ENCODE results near the gene OR5T3. TPM values are rescaled to one million over a fixed set of nuclear protein-coding genes. Genes with fewer than 3 reads are reported as not detected.

The OR5T3 gene
- total RNA-seq, 4 donors from 2014 or later = not detected

GRCh38 chr11:56273854-56274253 lies 21.8 kb downstream of the OR5T3 start, which contains the start of gene OR5T1:
Gene OR5T1, plus strand, starts transcription at chr11:56274154. Its CDS starts 1,485 bp downstream, at chr11:56275639.
- TF ChIP-seq POLR2A (IDR thresholded peaks at IDR 0.05) (no peak), CTCF (IDR thresholded peaks at IDR 0.05) (no peak)
- intact Hi-C loops (cut with DNase I; ENCODE audit: low total_unique reads) = no loop called here
- no peak within 1 kb of the TSS for H3K4me3 ChIP-seq (ENCODE audit: low read depth, poor library complexity, severe bottlenecking)
- no peak for DNase-seq (ENCODE audit: low spot score in 2 of 2)

GRCh38 chr11:56292154-56292553 lies 40.1 kb downstream of the OR5T3 start, which contains the start of gene OR8H1:
Gene OR8H1, minus strand, starts transcription at chr11:56292254. Its CDS starts 1,192 bp downstream, at chr11:56291062.
- 67 to 68% methylated on average over 2 of the region's 2 CpGs for WGBS, 2 donors
- intact Hi-C loops (cut with DNase I; ENCODE audit: low total_unique reads) = no loop called here
- TF ChIP-seq CTCF (IDR thresholded peaks at IDR 0.05) (no peak), POLR2A (IDR thresholded peaks at IDR 0.05) (no peak)
- no peak within 1 kb of the TSS for H3K4me3 ChIP-seq (ENCODE audit: low read depth, poor library complexity, severe bottlenecking)
- no peak for DNase-seq (ENCODE audit: low spot score in 2 of 2)

- TF ChIP-seq POLR2A (IDR thresholded peaks at IDR 0.05) (no peak), CTCF (IDR thresholded peaks at IDR 0.05) (no peak)
- intact Hi-C loops (cut with DNase I; ENCODE audit: low total_unique reads) = no loop called here
- no peak overlapping the region for H3K4me3 ChIP-seq (ENCODE audit: low read depth, poor library complexity, severe bottlenecking)
- DNase-seq (ENCODE audit: low spot score in 2 of 2) = no peak
- 84 to 93% methylated on average over 4 of the region's 4 CpGs for WGBS, 2 donors
Observed at GRCh38 chr11:56296898-56297297, 44.8 kb downstream of the OR5T3 start.

Other genes starting within 250 kb of the OR5T3 start
- not detected for gene OR5AS1, start 224.6 kb upstream of the OR5T3 start, total RNA-seq
- not detected for gene OR8I2, start 158.9 kb upstream of the OR5T3 start, total RNA-seq
- not detected for gene OR8H2, start 148.6 kb upstream of the OR5T3 start, total RNA-seq
- gene OR8H3, start 129.9 kb upstream of the OR5T3 start, total RNA-seq = not detected
- gene OR8J3, start 112.1 kb upstream of the OR5T3 start, total RNA-seq = not detected
- not detected for gene OR8K5, start 91.9 kb upstream of the OR5T3 start, total RNA-seq
- not detected for gene OR5J2, start 75.6 kb upstream of the OR5T3 start, total RNA-seq
- not detected for gene OR5T2, start 18.0 kb upstream of the OR5T3 start, total RNA-seq
- not detected for gene OR5T1, start 21.9 kb downstream of the OR5T3 start, total RNA-seq
- not detected for gene OR8H1, start 40.0 kb downstream of the OR5T3 start, total RNA-seq
- gene OR8K3, start 62.9 kb downstream of the OR5T3 start, total RNA-seq = not detected
- not detected for gene OR8K1, start 93.8 kb downstream of the OR5T3 start, total RNA-seq
- not detected for gene OR8J1, start 102.0 kb downstream of the OR5T3 start, total RNA-seq
- not detected for gene OR8U1, start 123.4 kb downstream of the OR5T3 start, total RNA-seq
- gene OR5AL1, start 160.4 kb downstream of the OR5T3 start, total RNA-seq = not detected
- not detected for gene OR5M3, start 221.1 kb downstream of the OR5T3 start, total RNA-seq
- gene OR5M8, start 239.1 kb downstream of the OR5T3 start, total RNA-seq = not detected

All from lower leg skin (tissue), 4 donors.